Endothelial cell of umbilical vein (primary cell): ENCODE data around the gene SIGLECL1. TPM values are rescaled to one million over a fixed set of nuclear protein-coding genes. Genes with fewer than 3 reads are reported as not detected.

Experiments used
- BruUV-seq: library from RNA; stranded (reverse); fragments of 400-500 nt; replicated peaks from 2 replicates; lab custom pipeline; 2021; lab: Mats Ljungman, UMichigan
- CTCF ChIA-PET: fragments of 300-600, 350-600 bp; sonication (Branson Sonifier 250); formaldehyde crosslinking; loops from one replicate; lab custom pipeline; 2021; ENCODE audit warnings: antibody characterized with exemption, inconsistent platforms; lab: Charles Lee
- POLR2A ChIA-PET: fragments of 300-600, 350-600 bp; sonication (Branson Sonifier 250); formaldehyde crosslinking; loops from one replicate; lab custom pipeline; 2021; ENCODE audit warnings: antibody characterized with exemption, inconsistent platforms; lab: Charles Lee
- DNase-seq: peaks from one replicate; pipeline ENCODE4 v3.0.0-alpha.2; 2011; ENCODE audit warnings: low read depth, low spot score
- FAIRE-seq: peaks from 2 replicates; lab custom pipeline; 2011; peaks lifted over from hg19 to GRCh38; lab: Jason Lieb, UNC
- H2AFZ ChIP-seq: 2 replicates; pipeline ENCODE4 v1.6.0; 2012; ENCODE audit warnings: low read depth, low read length, control low read depth, inconsistent platforms
- H3K27ac ChIP-seq: 2 replicates; pipeline ENCODE4 v1.5.1; 2011; ENCODE audit warnings: low read depth, mild to moderate bottlenecking, control low read depth, low read length, moderate library complexity; ENCODE audit not compliant: insufficient read depth
- H3K27me3 ChIP-seq, 2 experiments: 2 replicates each; pipeline versions ENCODE4 v1.6.0 to v1.6.1; 2011; ENCODE audit warnings: low read length in 2 of 2, mixed read lengths in 1 of 2; ENCODE audit not compliant: control insufficient read depth in 2 of 2, insufficient read depth in 2 of 2
- H3K36me3 ChIP-seq, 2 experiments: 2 replicates in 1 of 2; 3 replicates in 1 of 2; pipeline ENCODE4 v1.5.1; 2011; ENCODE audit warnings: low read length in 2 of 2, mild to moderate bottlenecking in 1 of 2, moderate library complexity in 1 of 2; ENCODE audit not compliant: control insufficient read depth in 2 of 2, insufficient read depth in 2 of 2; ENCODE audit errors: extremely low read depth in 1 of 2
- H3K4me1 ChIP-seq: 3 replicates; pipeline ENCODE4 v1.5.1; 2011; ENCODE audit warnings: mild to moderate bottlenecking, low read length; ENCODE audit not compliant: control insufficient read depth, insufficient read depth; ENCODE audit errors: extremely low read depth
- H3K4me2 ChIP-seq: 2 replicates; pipeline ENCODE4 v1.6.1; 2011; ENCODE audit warnings: low read length, control low read depth, mixed read lengths; ENCODE audit not compliant: insufficient read depth
- H3K4me3 ChIP-seq, 3 experiments: fragments of 200-600 bp in 1 of 3; sonication (generic), shearing (Covaris generic) in 1 of 3; replicated peaks in 1 of 3; 2 replicates each; pipeline ENCODE4 v1.5.1; 2011 to 2016; ENCODE audit warnings: control low read depth in 3 of 3, low read length in 3 of 3, mild to moderate bottlenecking in 2 of 3, inconsistent platforms in 1 of 3, low read depth in 1 of 3, moderate library complexity in 1 of 3; ENCODE audit not compliant: insufficient read depth in 1 of 3
- H3K79me2 ChIP-seq: 2 replicates; pipeline ENCODE4 v1.6.0; 2012; ENCODE audit warnings: low read length, inconsistent platforms; ENCODE audit not compliant: control insufficient read depth, insufficient read depth
- H3K9ac ChIP-seq: replicated peaks from 2 replicates; pipeline ENCODE3; 2011; ENCODE audit warnings: low read length, control low read depth; ENCODE audit not compliant: insufficient read depth; ENCODE audit errors: extremely low read depth
- H3K9me1 ChIP-seq: replicated peaks from 3 replicates; pipeline ENCODE4 v1.6.0; 2011; ENCODE audit warnings: mild to moderate bottlenecking, low read length; ENCODE audit not compliant: control insufficient read depth, insufficient read depth; ENCODE audit errors: extremely low read depth
- H3K9me3 ChIP-seq: replicated peaks from 2 replicates; pipeline ENCODE4 v1.5.1; 2012; ENCODE audit warnings: low read length, inconsistent platforms; ENCODE audit not compliant: control insufficient read depth, insufficient read depth
- H4K20me1 ChIP-seq: replicated peaks from 2 replicates; pipeline ENCODE3; 2011; ENCODE audit warnings: mild to moderate bottlenecking, low read length; ENCODE audit not compliant: control insufficient read depth, insufficient read depth; ENCODE audit errors: extremely low read depth
- CTCF ChIP-seq, 2 donors: IDR thresholded peaks; 1 replicate in 1 of 2; 2 replicates in 1 of 2; pipeline ENCODE4 v1.5.1; 2011; ENCODE audit warnings: low read length in 2 of 2, mild to moderate bottlenecking in 2 of 2, moderate library complexity in 2 of 2, control low read depth in 1 of 2, inconsistent platforms in 1 of 2, low read depth in 1 of 2; ENCODE audit not compliant: insufficient read depth in 1 of 2; ENCODE audit errors: extremely low read depth in 1 of 2
- EZH2 ChIP-seq: IDR thresholded peaks from 2 replicates; pipeline ENCODE4 v1.6.1; 2012; ENCODE audit warnings: borderline replicate concordance, low read depth, mild to moderate bottlenecking, moderate library complexity, low read length, inconsistent platforms; ENCODE audit not compliant: severe bottlenecking
- FOS ChIP-seq: IDR thresholded peaks from 2 replicates; pipeline ENCODE4 v1.6.1; 2011; ENCODE audit warnings: mild to moderate bottlenecking, low read length, moderate library complexity, borderline replicate concordance; ENCODE audit not compliant: insufficient read depth
- GATA2 ChIP-seq: IDR thresholded peaks from 2 replicates; pipeline ENCODE4 v1.7.0; 2011; ENCODE audit warnings: low read depth, mild to moderate bottlenecking, moderate library complexity, mixed read lengths, low read length; ENCODE audit not compliant: insufficient read length, insufficient read depth
- JUN ChIP-seq: IDR thresholded peaks from 2 replicates; pipeline ENCODE4 v1.6.1; 2011; ENCODE audit warnings: borderline replicate concordance, low read depth; ENCODE audit not compliant: insufficient read length, insufficient read depth
- MAX ChIP-seq: IDR thresholded peaks from 2 replicates; pipeline ENCODE4 v1.6.1; 2011; ENCODE audit not compliant: insufficient read depth, insufficient read length
- MYC ChIP-seq: IDR thresholded peaks from one replicate; pipeline ENCODE4 v1.6.1; 2011; ENCODE audit warnings: mild to moderate bottlenecking, low read depth, low read length
- POLR2A ChIP-seq: IDR thresholded peaks from 2 replicates; pipeline ENCODE4 v1.6.1; 2012; ENCODE audit warnings: low read depth, mild to moderate bottlenecking, control low read depth, low read length
- POLR2AphosphoS5 ChIP-seq: IDR thresholded peaks from 2 replicates; pipeline ENCODE4 v1.6.1; 2012; ENCODE audit warnings: low read depth, mild to moderate bottlenecking, control low read depth, low read length, moderate library complexity; ENCODE audit not compliant: insufficient read depth
- dilution Hi-C: fragments of 300-500 bp; cut with MboI; formaldehyde crosslinking; loops from one replicate; pipeline ENCODE4 v1.15.0; 2019; ENCODE audit warnings: low sequenced_read_pairs; ENCODE audit not compliant: extremely low pct_ligation_motif_present
- intact Hi-C: fragments of 100-400 bp; cut with micrococcal nuclease; formaldehyde crosslinking; loops from one replicate; pipeline ENCODE4 v1.10.0; 2022
- polyA plus RNA-seq, 4 experiments: library from polyadenylated mRNA; depleted of rRNA in 3 of 4; stranded (reverse) in 3 of 4; unstranded in 1 of 4; fragments of >200 nt; gene quantifications; 2 replicates each; pipeline versions ENCODE4 v1.2.1 to v1.2.3, GENCODE V29; 2011 to 2012; ENCODE audit warnings: missing spikeins in 1 of 4
- total RNA-seq: library from RNA; stranded (reverse); gene quantifications from 2 replicates; pipeline ENCODE4 v1.2.3, GENCODE V29; 2021

The SIGLECL1 gene
- total and polyA plus RNA-seq, 2 donors (not counting 3 experiments of a cell fraction or from before 2014, with no cell fraction given): not detected

- H3K36me3 ChIP-seq: no peaks in the 10 kb centered on the region
- no peak for TF ChIP-seq GATA2
- TF ChIP-seq FOS: no peak
- no peak for TF ChIP-seq MYC
- dilution Hi-C loops: no loop called here
- H3K9me3 ChIP-seq: no peaks in the 10 kb centered on the region
- no peaks in the 10 kb centered on the region for H3K27me3 ChIP-seq
- DNase-seq (no peak), FAIRE-seq (no peak)
- H3K4me1 ChIP-seq: no peaks in the 10 kb centered on the region
- H3K9me1 ChIP-seq: no peaks in the 10 kb centered on the region
- POLR2A ChIA-PET: no interaction called here
- H3K79me2 ChIP-seq: no peaks in the 10 kb centered on the region
- intact Hi-C loops: no loop called here
- no peak overlapping the region for H3K27ac ChIP-seq
- CTCF ChIA-PET: no interaction called here
- H4K20me1 ChIP-seq: no peaks in the 10 kb centered on the region
- H3K9ac ChIP-seq: no peak overlapping the region
- H3K4me3 ChIP-seq: no peak overlapping the region
- BruUV-seq: no TSS peak
- no peak overlapping the region for H3K4me2 ChIP-seq
- no peak overlapping the region for H2AFZ ChIP-seq
Observed at GRCh38 chr19:51296336-51297093, 45.6 kb downstream of the SIGLECL1 start.

DNA sequence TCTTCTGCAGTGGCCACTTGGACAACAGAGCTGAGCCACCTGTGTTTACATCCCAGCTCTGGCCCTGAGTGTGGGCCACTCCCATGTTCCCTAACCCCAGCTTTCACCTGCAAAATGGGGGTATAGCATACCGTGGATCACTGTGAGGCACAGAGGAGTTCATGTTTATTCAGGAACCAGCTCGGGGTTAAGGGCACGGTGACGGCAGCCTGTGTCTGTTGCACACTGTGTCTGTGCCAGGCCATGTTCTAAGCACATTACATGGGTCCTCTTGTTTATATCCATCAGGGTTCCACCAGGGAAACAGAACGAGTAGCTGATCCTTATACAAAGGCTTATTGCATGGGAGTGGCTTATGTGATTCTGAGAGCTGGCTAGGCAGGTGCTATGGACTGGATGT, 46.5 kb downstream of the SIGLECL1 start:
- H3K27ac ChIP-seq: no peak overlapping the region
- DNase-seq: no peak
- H3K4me1 ChIP-seq: no peaks in the 10 kb centered on the region
- no peaks in the 10 kb centered on the region for H3K36me3 ChIP-seq
- H2AFZ ChIP-seq: no peak overlapping the region
- ChIA-PET POLR2A (no interaction called here), CTCF (no interaction called here)
- no peaks in the 10 kb centered on the region for H3K27me3 ChIP-seq
- H3K9me1 ChIP-seq: no peaks in the 10 kb centered on the region
- no peak overlapping the region for H3K9ac ChIP-seq
- FAIRE-seq: no peak
- dilution Hi-C loops: no loop called here
- BruUV-seq: no TSS peak
- no peaks in the 10 kb centered on the region for H3K9me3 ChIP-seq
- no peak overlapping the region for H3K4me3 ChIP-seq
- H4K20me1 ChIP-seq: no peaks in the 10 kb centered on the region
- no peak overlapping the region for H3K4me2 ChIP-seq
- no peaks in the 10 kb centered on the region for H3K79me2 ChIP-seq
- intact Hi-C loops: no loop called here
- TF ChIP-seq GATA2 (no peak), FOS (no peak), POLR2A (no peak), MAX (no peak), POLR2AphosphoS5 (no peak), JUN (no peak), MYC (no peak), EZH2 (no peak), CTCF (IDR thresholded peaks at IDR 0.05; ENCODE audit: extremely low read depth in 1 of 2, insufficient read depth in 1 of 2, low read depth in 1 of 2, low read length in 2 of 2) (no peak)
